HepG2 (cell line): Measurements from ENCODE around the gene SDK2.

Source experiments
- HMG20A ChIP-seq: IDR thresholded peaks from 2 replicates; pipeline ENCODE4 v1.6.1; 2016; ENCODE audit warnings: borderline replicate concordance
- MXI1 ChIP-seq: IDR thresholded peaks from 3 replicates; pipeline ENCODE4 v1.6.1; 2012; ENCODE audit warnings: low read depth, low read length, inconsistent platforms, borderline replicate concordance
- TAF15 ChIP-seq: fragments of 200-400 bp; formaldehyde crosslinking; IDR thresholded peaks from one replicate; pipeline ENCODE4 v1.6.1; 2018; ENCODE audit warnings: mild to moderate bottlenecking, low read depth, low read length; ENCODE audit not compliant: poor library complexity, severe bottlenecking
- ZNF230 ChIP-seq: sonication (generic); formaldehyde crosslinking; IDR thresholded peaks from 2 replicates; pipeline ENCODE4 v1.4.0; 2020; ENCODE audit warnings: mild to moderate bottlenecking, missing genetic modification reagents
- ZNF510 ChIP-seq: sonication (generic); formaldehyde crosslinking; IDR thresholded peaks from 2 replicates; pipeline ENCODE4 v1.4.0; 2020; ENCODE audit warnings: low read depth, mild to moderate bottlenecking, missing genetic modification reagents
- TF ChIP-seq, protein P1 (sequence below): sonication (generic); formaldehyde crosslinking; IDR thresholded peaks from 2 replicates; pipeline ENCODE4 v1.5.0; 2020; ENCODE audit warnings: mild to moderate bottlenecking, missing genetic modification reagents, moderate library complexity

DNA sequence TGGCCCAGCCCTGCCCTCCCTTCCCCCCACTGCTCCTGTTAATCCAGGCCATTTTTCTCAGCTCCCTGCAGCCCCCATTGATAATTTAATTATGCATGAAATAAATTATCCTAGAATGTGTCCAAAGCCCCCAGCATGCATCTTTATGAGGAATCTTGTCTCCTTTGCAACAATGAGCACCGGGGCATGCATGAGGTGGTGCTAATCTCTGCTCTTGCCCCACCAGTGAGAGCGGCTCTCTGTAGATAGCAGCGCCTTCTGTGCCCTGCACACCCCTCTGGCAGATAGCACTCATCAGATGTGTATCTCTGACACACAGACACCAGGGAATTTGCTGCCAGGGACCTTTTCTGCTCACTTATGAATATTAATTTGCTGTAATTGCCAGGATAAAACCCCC is 192.2 kb downstream of the SDK2 start:
- TF ChIP-seq ZNF510 (CRISPR knock-in tag), result no peak
- TF ChIP-seq, protein P1, sequence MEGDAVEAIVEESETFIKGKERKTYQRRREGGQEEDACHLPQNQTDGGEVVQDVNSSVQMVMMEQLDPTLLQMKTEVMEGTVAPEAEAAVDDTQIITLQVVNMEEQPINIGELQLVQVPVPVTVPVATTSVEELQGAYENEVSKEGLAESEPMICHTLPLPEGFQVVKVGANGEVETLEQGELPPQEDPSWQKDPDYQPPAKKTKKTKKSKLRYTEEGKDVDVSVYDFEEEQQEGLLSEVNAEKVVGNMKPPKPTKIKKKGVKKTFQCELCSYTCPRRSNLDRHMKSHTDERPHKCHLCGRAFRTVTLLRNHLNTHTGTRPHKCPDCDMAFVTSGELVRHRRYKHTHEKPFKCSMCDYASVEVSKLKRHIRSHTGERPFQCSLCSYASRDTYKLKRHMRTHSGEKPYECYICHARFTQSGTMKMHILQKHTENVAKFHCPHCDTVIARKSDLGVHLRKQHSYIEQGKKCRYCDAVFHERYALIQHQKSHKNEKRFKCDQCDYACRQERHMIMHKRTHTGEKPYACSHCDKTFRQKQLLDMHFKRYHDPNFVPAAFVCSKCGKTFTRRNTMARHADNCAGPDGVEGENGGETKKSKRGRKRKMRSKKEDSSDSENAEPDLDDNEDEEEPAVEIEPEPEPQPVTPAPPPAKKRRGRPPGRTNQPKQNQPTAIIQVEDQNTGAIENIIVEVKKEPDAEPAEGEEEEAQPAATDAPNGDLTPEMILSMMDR (CRISPR knock-in tag), result no peak
- TF ChIP-seq TAF15, result no peak
- TF ChIP-seq ZNF230, result no peak
- no peak for TF ChIP-seq MXI1
- no peak for TF ChIP-seq HMG20A
